Measurements from ENCODE around the gene YJU2.
A peak's percentile ranks its signal among the peaks of the same experiment; 100 is the strongest.
"Not testable (repeated sequence)": the region's sequence is repeated elsewhere in the genome, so short reads cannot be mapped to it uniquely, and the experiment has no call there.

YJU2 gene

GRCh38 chr19:4246767-4247593 is at the start of gene YJU2:
Gene YJU2 (plus strand): TSS chr19:4247080. CDS start chr19:4247147, 67 bp downstream.
- peak; percentile 99 for DNase-seq

- DNase-seq: no peak
Observed at GRCh38 chr19:4197228-4197624, 49.7 kb upstream of the YJU2 start.

GRCh38 chr19:4197625-4198466 is 49.0 kb upstream of the YJU2 start:
- DNase-seq: no peak

GRCh38 chr19:4198467-4199126 is 48.3 kb upstream of the YJU2 start:
- no peak for DNase-seq

GRCh38 chr19:4199699-4200293 is 47.1 kb upstream of the YJU2 start:
- DNase-seq: no peak

- DNase-seq: no peak
Observed at GRCh38 chr19:4200940-4201542, 45.8 kb upstream of the YJU2 start.

GRCh38 chr19:4201798-4202197 is 45.1 kb upstream of the YJU2 start:
- DNase-seq: no peak

GRCh38 chr19:4206818-4207484 is 39.9 kb upstream of the YJU2 start:
- no peak for DNase-seq

- DNase-seq: peak; percentile 17
Observed at GRCh38 chr19:4208385-4209094, 38.3 kb upstream of the YJU2 start.

- no peak for DNase-seq
Observed at GRCh38 chr19:4210166-4210731, 36.6 kb upstream of the YJU2 start.

GRCh38 chr19:4213116-4213515 is 33.8 kb upstream of the YJU2 start:
- DNase-seq: no peak

- DNase-seq: no peak
Observed at GRCh38 chr19:4215807-4216206, 31.1 kb upstream of the YJU2 start.

GRCh38 chr19:4216846-4217245 is 30.0 kb upstream of the YJU2 start:
- no peak for DNase-seq

- DNase-seq: no peak
Observed at GRCh38 chr19:4217429-4218264, 29.2 kb upstream of the YJU2 start.

- not testable (repeated sequence) for DNase-seq
Observed at GRCh38 chr19:4218523-4218922, 28.4 kb upstream of the YJU2 start.

- no peak for DNase-seq
Observed at GRCh38 chr19:4220188-4220587, 26.7 kb upstream of the YJU2 start.

- no peak for DNase-seq
Observed at GRCh38 chr19:4224470-4224869, 22.4 kb upstream of the YJU2 start.

GRCh38 chr19:4225885-4226284 is 21.0 kb upstream of the YJU2 start:
- DNase-seq: no peak

GRCh38 chr19:4227771-4228170 is 19.1 kb upstream of the YJU2 start:
- no peak for DNase-seq

GRCh38 chr19:4228765-4229178 is 18.1 kb upstream of the YJU2 start:
- DNase-seq: no peak

Measured in fibroblast of upper back skin (primary cell).